ENCODE data around the gene PSEN2.

DNA sequence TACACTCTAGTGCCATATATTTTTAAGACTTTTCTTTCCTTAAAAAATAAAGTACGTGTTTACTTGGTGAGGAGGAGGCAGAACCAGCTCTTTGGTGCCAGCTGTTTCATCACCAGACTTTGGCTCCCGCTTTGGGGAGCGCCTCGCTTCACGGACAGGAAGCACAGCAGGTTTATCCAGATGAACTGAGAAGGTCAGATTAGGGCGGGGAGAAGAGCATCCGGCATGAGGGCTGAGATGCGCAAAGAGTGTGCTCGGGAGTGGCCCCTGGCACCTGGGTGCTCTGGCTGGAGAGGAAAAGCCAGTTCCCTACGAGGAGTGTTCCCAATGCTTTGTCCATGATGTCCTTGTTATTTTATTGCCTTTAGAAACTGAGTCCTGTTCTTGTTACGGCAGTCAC, 25.2 kb downstream of the PSEN2 start:
- TF ChIP-seq, protein P1, sequence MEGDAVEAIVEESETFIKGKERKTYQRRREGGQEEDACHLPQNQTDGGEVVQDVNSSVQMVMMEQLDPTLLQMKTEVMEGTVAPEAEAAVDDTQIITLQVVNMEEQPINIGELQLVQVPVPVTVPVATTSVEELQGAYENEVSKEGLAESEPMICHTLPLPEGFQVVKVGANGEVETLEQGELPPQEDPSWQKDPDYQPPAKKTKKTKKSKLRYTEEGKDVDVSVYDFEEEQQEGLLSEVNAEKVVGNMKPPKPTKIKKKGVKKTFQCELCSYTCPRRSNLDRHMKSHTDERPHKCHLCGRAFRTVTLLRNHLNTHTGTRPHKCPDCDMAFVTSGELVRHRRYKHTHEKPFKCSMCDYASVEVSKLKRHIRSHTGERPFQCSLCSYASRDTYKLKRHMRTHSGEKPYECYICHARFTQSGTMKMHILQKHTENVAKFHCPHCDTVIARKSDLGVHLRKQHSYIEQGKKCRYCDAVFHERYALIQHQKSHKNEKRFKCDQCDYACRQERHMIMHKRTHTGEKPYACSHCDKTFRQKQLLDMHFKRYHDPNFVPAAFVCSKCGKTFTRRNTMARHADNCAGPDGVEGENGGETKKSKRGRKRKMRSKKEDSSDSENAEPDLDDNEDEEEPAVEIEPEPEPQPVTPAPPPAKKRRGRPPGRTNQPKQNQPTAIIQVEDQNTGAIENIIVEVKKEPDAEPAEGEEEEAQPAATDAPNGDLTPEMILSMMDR (IDR thresholded peaks at IDR 0.05): no peak
- TF ChIP-seq POLR2A (IDR thresholded peaks at IDR 0.05): no peak
